ENCODE data around the gene MRPL41. TPM values are rescaled to one million over a fixed set of nuclear protein-coding genes. Genes with fewer than 3 reads are reported as not detected.

MRPL41 gene
- total RNA-seq, 4 donors from 2014 or later = 77.1 to 161 (median 98.3) TPM

DNA sequence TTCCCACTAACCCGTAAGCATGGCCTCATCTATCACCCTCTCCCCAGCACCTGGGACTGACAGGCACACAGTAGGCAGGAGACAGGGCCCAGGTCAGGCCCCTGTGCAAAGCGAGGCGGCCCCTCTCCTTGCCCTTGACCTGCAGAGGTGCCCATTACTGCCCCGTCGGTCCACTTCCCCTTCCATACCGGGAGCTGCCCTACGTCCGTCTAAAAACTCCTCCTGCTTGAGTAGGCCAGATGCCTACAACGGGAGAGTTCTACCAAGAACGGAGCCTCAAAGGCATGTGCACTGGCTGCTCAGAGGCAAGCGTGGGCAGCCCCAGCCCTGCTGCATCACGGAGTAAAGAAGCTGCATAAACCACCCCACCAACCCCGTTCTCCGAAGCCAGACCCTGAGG lies 31.7 kb downstream of the MRPL41 start:
- Histone ChIP-seq H3K9me3 (no peaks in the 10 kb centered on the region), H3K27me3 (no peaks in the 10 kb centered on the region), H3K27ac (no peak overlapping the region), H3K36me3 (peaks cover 0 to 81% (median 5%) of the 10 kb centered on the region in 3 donors), H3K4me3 (no peak overlapping the region), H3K4me1 (peaks cover 0 to 17% (median 0%) of the 10 kb centered on the region in 4 donors)
- TF ChIP-seq EP300 (IDR thresholded peaks at IDR 0.05) (no peak), POLR2A (IDR thresholded peaks at IDR 0.05) (no peak)
- TF ChIP-seq, protein P1, sequence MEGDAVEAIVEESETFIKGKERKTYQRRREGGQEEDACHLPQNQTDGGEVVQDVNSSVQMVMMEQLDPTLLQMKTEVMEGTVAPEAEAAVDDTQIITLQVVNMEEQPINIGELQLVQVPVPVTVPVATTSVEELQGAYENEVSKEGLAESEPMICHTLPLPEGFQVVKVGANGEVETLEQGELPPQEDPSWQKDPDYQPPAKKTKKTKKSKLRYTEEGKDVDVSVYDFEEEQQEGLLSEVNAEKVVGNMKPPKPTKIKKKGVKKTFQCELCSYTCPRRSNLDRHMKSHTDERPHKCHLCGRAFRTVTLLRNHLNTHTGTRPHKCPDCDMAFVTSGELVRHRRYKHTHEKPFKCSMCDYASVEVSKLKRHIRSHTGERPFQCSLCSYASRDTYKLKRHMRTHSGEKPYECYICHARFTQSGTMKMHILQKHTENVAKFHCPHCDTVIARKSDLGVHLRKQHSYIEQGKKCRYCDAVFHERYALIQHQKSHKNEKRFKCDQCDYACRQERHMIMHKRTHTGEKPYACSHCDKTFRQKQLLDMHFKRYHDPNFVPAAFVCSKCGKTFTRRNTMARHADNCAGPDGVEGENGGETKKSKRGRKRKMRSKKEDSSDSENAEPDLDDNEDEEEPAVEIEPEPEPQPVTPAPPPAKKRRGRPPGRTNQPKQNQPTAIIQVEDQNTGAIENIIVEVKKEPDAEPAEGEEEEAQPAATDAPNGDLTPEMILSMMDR (IDR thresholded peaks at IDR 0.05) = no peak
- WGBS, 2 donors = 77 to 84% methylated on average over 14 of the region's 14 CpGs
- no peak for DNase-seq (ENCODE audit: low spot score in 2 of 2)

DNA sequence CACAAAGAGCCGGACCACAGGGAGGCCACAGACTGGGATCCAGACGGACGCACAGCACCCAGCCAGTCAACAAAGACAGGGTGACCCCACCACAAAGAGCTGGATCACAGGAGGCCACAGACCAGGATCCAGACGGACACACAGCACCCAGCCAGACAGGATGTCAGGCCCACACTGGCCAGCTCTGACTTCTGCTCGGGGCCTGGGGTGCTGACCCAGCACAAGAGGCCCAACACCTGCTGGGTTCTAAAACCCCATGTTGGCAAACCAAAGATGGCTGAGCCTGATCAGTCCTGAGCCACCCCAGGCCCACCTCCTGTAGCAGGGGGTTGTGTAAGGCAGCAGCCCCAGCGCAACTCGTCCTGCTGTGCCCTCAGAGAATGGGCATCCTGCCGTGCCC lies 32.3 kb downstream of the MRPL41 start:
- Histone ChIP-seq H3K36me3 (peaks cover 0 to 83% (median 5%) of the 10 kb centered on the region in 3 donors), H3K4me1 (peaks cover 0 to 22% (median 2%) of the 10 kb centered on the region in 4 donors), H3K27me3 (no peaks in the 10 kb centered on the region), H3K27ac (no peak overlapping the region), H3K4me3 (no peak overlapping the region), H3K9me3 (no peaks in the 10 kb centered on the region)
- 53 to 62% methylated on average over 8 of the region's 8 CpGs for WGBS, 2 donors
- DNase-seq (ENCODE audit: low spot score in 2 of 2) = no peak
- TF ChIP-seq, protein P1 (IDR thresholded peaks at IDR 0.05) = no peak
- no peak for TF ChIP-seq EP300 (IDR thresholded peaks at IDR 0.05)
- TF ChIP-seq POLR2A (IDR thresholded peaks at IDR 0.05) = no peak

DNA sequence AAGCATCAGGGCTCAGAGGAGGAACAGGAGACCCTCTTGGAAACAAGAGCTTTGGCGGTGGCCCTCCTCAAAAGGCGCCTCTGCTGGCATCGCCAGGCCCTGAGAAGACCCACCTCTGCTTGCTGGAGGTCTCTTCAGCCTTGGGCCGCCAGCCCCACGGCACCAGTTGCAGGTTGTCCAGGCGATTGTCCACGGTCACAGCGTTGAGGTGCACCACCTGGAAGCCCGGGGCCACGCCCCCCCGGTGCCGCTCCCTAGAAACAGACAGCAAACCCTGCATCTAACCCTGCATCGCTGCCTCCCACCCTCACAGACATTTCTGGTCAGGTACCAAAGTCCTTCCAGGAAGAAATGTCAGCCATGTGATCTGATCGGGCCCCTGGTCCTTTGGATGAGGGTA lies 35.2 kb downstream of the MRPL41 start:
- Histone ChIP-seq H3K4me3 (no peak overlapping the region), H3K36me3 (peaks cover 0 to 67% (median 5%) of the 10 kb centered on the region in 3 donors), H3K9me3 (no peaks in the 10 kb centered on the region), H3K27ac (no peak overlapping the region), H3K4me1 (peaks cover 0 to 23% (median 14%) of the 10 kb centered on the region in 4 donors), H3K27me3 (no peaks in the 10 kb centered on the region)
- WGBS, 2 donors = 96 to 97% methylated on average over 13 to 14 of the region's 14 CpGs
- TF ChIP-seq, protein P1 (IDR thresholded peaks at IDR 0.05) = no peak
- TF ChIP-seq EP300 (IDR thresholded peaks at IDR 0.05) = no peak
- TF ChIP-seq POLR2A (IDR thresholded peaks at IDR 0.05) = no peak
- DNase-seq (ENCODE audit: low spot score in 2 of 2) = no peak

DNA sequence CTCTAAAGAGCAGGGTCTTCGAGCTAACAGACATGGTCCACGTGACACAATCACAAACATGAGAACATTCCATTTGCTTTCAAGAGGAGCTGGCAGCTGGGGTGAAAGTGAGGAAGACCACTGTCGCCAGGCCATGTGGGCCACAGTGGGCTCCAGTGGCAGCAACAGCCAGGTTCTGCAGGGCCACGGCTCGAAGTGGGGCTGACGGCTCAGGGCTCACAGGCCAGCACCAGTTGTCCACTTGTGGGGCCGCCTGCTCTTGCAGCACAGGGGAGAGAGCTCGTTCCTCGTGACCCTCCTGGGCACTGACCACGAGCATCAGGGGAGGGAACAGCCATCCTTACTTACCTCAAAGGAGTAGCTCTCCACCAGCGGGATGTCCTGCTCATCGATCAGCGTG lies 36.6 kb downstream of the MRPL41 start:
- Histone ChIP-seq H3K27me3 (no peaks in the 10 kb centered on the region), H3K4me1 (peaks cover 0 to 23% (median 14%) of the 10 kb centered on the region in 4 donors), H3K4me3 (no peak overlapping the region), H3K36me3 (peaks cover 0 to 52% (median 5%) of the 10 kb centered on the region in 3 donors), H3K27ac (no peak overlapping the region), H3K9me3 (no peaks in the 10 kb centered on the region)
- TF ChIP-seq POLR2A (IDR thresholded peaks at IDR 0.05) (no peak), EP300 (IDR thresholded peaks at IDR 0.05) (no peak)
- TF ChIP-seq, protein P1 (IDR thresholded peaks at IDR 0.05) = no peak
- DNase-seq (ENCODE audit: low spot score in 2 of 2) = no peak
- WGBS, 2 donors = 87% methylated on average over 7 to 13 of the region's 13 CpGs

DNA sequence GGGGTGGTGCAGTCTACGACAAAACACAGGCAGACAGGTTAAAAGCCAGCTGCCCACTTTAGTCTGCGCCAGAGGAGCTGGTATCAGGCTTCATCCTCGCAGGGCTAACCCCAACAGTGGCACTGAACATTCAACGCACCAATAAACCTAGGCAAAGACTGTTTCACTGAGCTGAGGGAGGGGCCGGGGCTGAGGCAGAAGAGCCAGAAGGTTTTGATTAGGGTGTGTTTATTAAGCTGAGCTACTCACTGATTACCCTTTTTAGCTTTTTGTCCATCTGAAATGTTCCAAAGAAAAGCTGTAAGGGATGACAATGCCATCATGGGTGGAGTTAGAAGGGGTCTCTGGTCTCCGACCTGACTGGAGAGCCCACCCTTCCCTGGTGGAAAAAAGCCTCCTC lies 37.2 kb downstream of the MRPL41 start:
- Histone ChIP-seq H3K4me1 (peaks cover 0 to 23% (median 14%) of the 10 kb centered on the region in 4 donors), H3K9me3 (no peaks in the 10 kb centered on the region), H3K27ac (no peak overlapping the region), H3K27me3 (no peaks in the 10 kb centered on the region), H3K4me3 (peak overlapping the region in 2 of 4 donors; percentile 76 to 93), H3K36me3 (peaks cover 0 to 47% (median 5%) of the 10 kb centered on the region in 3 donors)
- TF ChIP-seq, protein P1 (IDR thresholded peaks at IDR 0.05) = no peak
- TF ChIP-seq EP300 (IDR thresholded peaks at IDR 0.05) = no peak
- TF ChIP-seq POLR2A (IDR thresholded peaks at IDR 0.05) = no peak
- DNase-seq (ENCODE audit: low spot score in 2 of 2) = no peak
- WGBS, 2 donors = 84 to 87% methylated on average over 6 of the region's 6 CpGs

Measured in tibial nerve (tissue), 4 donors.